Articular chondrocyte of knee joint (primary cell): ENCODE measurements around the gene PCDHGB6. TPM values are rescaled to one million over a fixed set of nuclear protein-coding genes. Genes with fewer than 3 reads are reported as not detected.

ENCODE experiments used
- total RNA-seq: library from RNA; depleted of rRNA; stranded (reverse); fragments of >200 nt; gene quantifications from 2 replicates; pipeline ENCODE4 v1.2.3, GENCODE V29; 2012

Gene PCDHGB6
- total RNA-seq, 1 donor: 7.9 TPM

Other genes with a start within 250 kb of the PCDHGB6 start
- gene PCDHB7, start 235.4 kb upstream of the PCDHGB6 start, total RNA-seq: 2.0 and 2.5 TPM in 2 replicates
- 0.52 and 1.1 TPM in 2 replicates for gene PCDHB8, start 230.2 kb upstream of the PCDHGB6 start, total RNA-seq
- gene PCDHB16, start 225.6 kb upstream of the PCDHGB6 start, total RNA-seq: 3.1 and 4.4 TPM in 2 replicates
- 0.91 and 2.3 TPM in 2 replicates for gene PCDHB9, start 220.9 kb upstream of the PCDHGB6 start, total RNA-seq
- 2.2 and 2.5 TPM in 2 replicates for gene PCDHB10, start 215.7 kb upstream of the PCDHGB6 start, total RNA-seq
- gene PCDHB11, start 208.4 kb upstream of the PCDHGB6 start, total RNA-seq: 1.4 and 1.7 TPM in 2 replicates
- 1.0 and 1.3 TPM in 2 replicates for gene PCDHB12, start 199.3 kb upstream of the PCDHGB6 start, total RNA-seq
- 2.7 and 4.0 TPM in 2 replicates for gene PCDHB13, start 194.1 kb upstream of the PCDHGB6 start, total RNA-seq
- gene PCDHB14, start 184.7 kb upstream of the PCDHGB6 start, total RNA-seq: 3.8 and 4.4 TPM in 2 replicates
- 1.7 and 1.9 TPM in 2 replicates for gene PCDHB15, start 162.6 kb upstream of the PCDHGB6 start, total RNA-seq
- 0.32 and 0.39 TPM in 2 replicates for gene SLC25A2, start 104.0 kb upstream of the PCDHGB6 start, total RNA-seq
- 61.7 and 84.2 TPM in 2 replicates for gene TAF7, start 87.2 kb upstream of the PCDHGB6 start, total RNA-seq
- gene PCDHGA1, start 77.5 kb upstream of the PCDHGB6 start, total RNA-seq: 1.4 and 1.9 TPM in 2 replicates
- 4.7 and 4.9 TPM in 2 replicates for gene PCDHGA2, start 69.3 kb upstream of the PCDHGB6 start, total RNA-seq
- gene PCDHGA3, start 64.2 kb upstream of the PCDHGB6 start, total RNA-seq: 3.7 and 6.2 TPM in 2 replicates
- gene PCDHGB1, start 57.9 kb upstream of the PCDHGB6 start, total RNA-seq: 4.1 and 6.1 TPM in 2 replicates
- 6.7 and 8.9 TPM in 2 replicates for gene PCDHGA4, start 53.0 kb upstream of the PCDHGB6 start, total RNA-seq
- gene PCDHGB2, start 48.0 kb upstream of the PCDHGB6 start, total RNA-seq: 6.5 and 6.8 TPM in 2 replicates
- 5.6 and 6.5 TPM in 2 replicates for gene PCDHGA5, start 43.9 kb upstream of the PCDHGB6 start, total RNA-seq
- gene PCDHGB3, start 37.8 kb upstream of the PCDHGB6 start, total RNA-seq: 8.4 and 8.6 TPM in 2 replicates
- gene PCDHGA6, start 34.1 kb upstream of the PCDHGB6 start, total RNA-seq: 7.8 and 10.4 TPM in 2 replicates
- gene PCDHGA7, start 25.3 kb upstream of the PCDHGB6 start, total RNA-seq: 9.0 and 10.6 TPM in 2 replicates
- 24.4 and 26.2 TPM in 2 replicates for gene PCDHGB4, start 20.3 kb upstream of the PCDHGB6 start, total RNA-seq
- gene PCDHGA8, start 15.4 kb upstream of the PCDHGB6 start, total RNA-seq: 5.6 and 5.7 TPM in 2 replicates
- gene PCDHGB5, start 10.1 kb upstream of the PCDHGB6 start, total RNA-seq: 27.7 and 35.0 TPM in 2 replicates
- gene PCDHGA9, start 5.2 kb upstream of the PCDHGB6 start, total RNA-seq: 10.1 and 11.1 TPM in 2 replicates
- gene PCDHGA10, start 5.0 kb downstream of the PCDHGB6 start, total RNA-seq: 15.3 and 17.9 TPM in 2 replicates
- gene PCDHGB7, start 9.7 kb downstream of the PCDHGB6 start, total RNA-seq: 25.6 and 26.2 TPM in 2 replicates
- 20.1 and 24.1 TPM in 2 replicates for gene PCDHGA11, start 13.0 kb downstream of the PCDHGB6 start, total RNA-seq
- gene PCDHGA12, start 22.5 kb downstream of the PCDHGB6 start, total RNA-seq: 25.1 and 30.2 TPM in 2 replicates
- gene PCDHGC3, start 67.9 kb downstream of the PCDHGB6 start, total RNA-seq: 122 and 161 TPM in 2 replicates
- gene PCDHGC4, start 77.0 kb downstream of the PCDHGB6 start, total RNA-seq: 5.6 and 6.4 TPM in 2 replicates
- gene PCDHGC5, start 81.1 kb downstream of the PCDHGB6 start, total RNA-seq: 4.7 and 8.1 TPM in 2 replicates
- gene DIAPH1, start 211.0 kb downstream of the PCDHGB6 start, total RNA-seq: 17.8 and 25.5 TPM in 2 replicates
- gene HDAC3, start 228.8 kb downstream of the PCDHGB6 start, total RNA-seq: 48.6 and 49.3 TPM in 2 replicates
- gene RELL2, start 229.0 kb downstream of the PCDHGB6 start, total RNA-seq: 1.8 and 2.0 TPM in 2 replicates
- 20.2 and 29.4 TPM in 2 replicates for gene FCHSD1, start 243.4 kb downstream of the PCDHGB6 start, total RNA-seq